Smooth muscle cell (in vitro differentiated cells): ENCODE data around the gene ABCG1. TPM values are rescaled to one million over a fixed set of nuclear protein-coding genes. Genes with fewer than 3 reads are reported as not detected.
A peak's percentile ranks its signal among the peaks of the same experiment; 100 is the strongest.

Experiments used
- DNase-seq: peaks from one replicate; lab custom pipeline; 2025; ENCODE audit not compliant: unreplicated experiment; lab: John Stamatoyannopoulos, UW
- H2AFZ ChIP-seq: fragments of 200-600 bp; sonication (generic); 2 replicates; pipeline ENCODE4 v1.6.0; 2016; ENCODE audit warnings: antibody characterized with exemption, low read depth, mild to moderate bottlenecking
- H3F3A ChIP-seq: fragments of 200-600 bp; sonication (generic); 2 replicates; pipeline ENCODE4 v1.6.0; 2017; ENCODE audit warnings: antibody characterized with exemption, low read depth
- H3K27ac ChIP-seq: fragments of 200-600 bp; sonication (generic); 2 replicates; pipeline ENCODE4 v1.5.1; 2016; ENCODE audit warnings: low read depth, mild to moderate bottlenecking
- H3K27me3 ChIP-seq: fragments of 200-600 bp; sonication (generic); 2 replicates; pipeline ENCODE4 v1.6.1; 2016; ENCODE audit warnings: low read depth, mild to moderate bottlenecking
- H3K36me3 ChIP-seq: fragments of 200-600 bp; sonication (generic); 2 replicates; pipeline ENCODE4 v1.5.1; 2016; ENCODE audit warnings: low read depth
- H3K4me1 ChIP-seq: fragments of 200-600 bp; sonication (generic); 2 replicates; pipeline ENCODE4 v1.5.1; 2016; ENCODE audit warnings: low read depth
- H3K4me2 ChIP-seq: fragments of 200-600 bp; sonication (generic); 2 replicates; pipeline ENCODE4 v1.6.0; 2016; ENCODE audit warnings: mild to moderate bottlenecking
- H3K4me3 ChIP-seq: fragments of 200-600 bp; sonication (generic); 2 replicates; pipeline ENCODE4 v1.5.1; 2016; ENCODE audit warnings: mild to moderate bottlenecking
- H3K79me2 ChIP-seq: fragments of 200-600 bp; sonication (generic); 2 replicates; pipeline ENCODE4 v1.6.0; 2016; ENCODE audit warnings: low read depth, mild to moderate bottlenecking
- H3K9ac ChIP-seq: fragments of 200-600 bp; sonication (generic); 2 replicates; pipeline ENCODE4 v1.6.0; 2016; ENCODE audit warnings: low read depth
- H3K9me3 ChIP-seq: fragments of 200-600 bp; sonication (generic); replicated peaks from 2 replicates; pipeline ENCODE4 v1.5.1; 2016; ENCODE audit warnings: low read depth
- H4K20me1 ChIP-seq: fragments of 200-600 bp; sonication (generic); 2 replicates; pipeline ENCODE4 v1.6.0; 2016; ENCODE audit warnings: low read depth
- WGBS: methylation state at CpG from one replicate; pipeline ENCODE4 v1.1.7; 2016; ENCODE audit warnings: low lambda C conversion rate; 5-methylcytosine and 5-hydroxymethylcytosine counted together
- polyA plus RNA-seq: library from polyadenylated mRNA; unstranded; fragments of >200 nt; fragmentation: Nextera tagmentation; extraction: Ambion mirVana; gene quantifications from 2 replicates; pipeline ENCODE4 v1.2.1, GENCODE V29; 2016
- total RNA-seq: library from RNA; depleted of rRNA; stranded (reverse); fragments of >200 nt; gene quantifications from 2 replicates; pipeline ENCODE4 v1.2.3, GENCODE V29; 2014
- TF ChIP-seq, protein P1 (sequence below): fragments of 200-600 bp; sonication (generic); IDR thresholded peaks from 2 replicates; pipeline ENCODE4 v1.5.1; 2017; ENCODE audit warnings: borderline replicate concordance, mild to moderate bottlenecking, antibody characterized with exemption; ENCODE audit not compliant: insufficient read depth, poor library complexity, severe bottlenecking

Gene ABCG1
- 1.7 and 2.9 TPM in 2 replicates for total RNA-seq
- 0.55 and 1.1 TPM in 2 replicates for polyA plus RNA-seq

- H3K4me1 ChIP-seq = peaks cover 14% of the 10 kb centered on the region
- no peaks in the 10 kb centered on the region for H4K20me1 ChIP-seq
- no peak for DNase-seq
- H3K9ac ChIP-seq = no peak within 1 kb of the TSS
- H3K27ac ChIP-seq = no peak within 1 kb of the TSS
- no peaks in the 10 kb centered on the region for H3F3A ChIP-seq
- peak within 1 kb of the TSS; percentile 59 for H2AFZ ChIP-seq
- no peaks in the 10 kb centered on the region for H3K9me3 ChIP-seq
- H3K4me2 ChIP-seq = peak within 1 kb of the TSS; percentile 85
- WGBS = 2% methylated on average over 54 of the region's 83 CpGs
- H3K36me3 ChIP-seq = no peaks in the 10 kb centered on the region
- H3K27me3 ChIP-seq = peaks cover 70% of the 10 kb centered on the region
- peak within 1 kb of the TSS; percentile 47 for H3K4me3 ChIP-seq
- H3K79me2 ChIP-seq = no peaks in the 10 kb centered on the region
- TF ChIP-seq, protein P1, sequence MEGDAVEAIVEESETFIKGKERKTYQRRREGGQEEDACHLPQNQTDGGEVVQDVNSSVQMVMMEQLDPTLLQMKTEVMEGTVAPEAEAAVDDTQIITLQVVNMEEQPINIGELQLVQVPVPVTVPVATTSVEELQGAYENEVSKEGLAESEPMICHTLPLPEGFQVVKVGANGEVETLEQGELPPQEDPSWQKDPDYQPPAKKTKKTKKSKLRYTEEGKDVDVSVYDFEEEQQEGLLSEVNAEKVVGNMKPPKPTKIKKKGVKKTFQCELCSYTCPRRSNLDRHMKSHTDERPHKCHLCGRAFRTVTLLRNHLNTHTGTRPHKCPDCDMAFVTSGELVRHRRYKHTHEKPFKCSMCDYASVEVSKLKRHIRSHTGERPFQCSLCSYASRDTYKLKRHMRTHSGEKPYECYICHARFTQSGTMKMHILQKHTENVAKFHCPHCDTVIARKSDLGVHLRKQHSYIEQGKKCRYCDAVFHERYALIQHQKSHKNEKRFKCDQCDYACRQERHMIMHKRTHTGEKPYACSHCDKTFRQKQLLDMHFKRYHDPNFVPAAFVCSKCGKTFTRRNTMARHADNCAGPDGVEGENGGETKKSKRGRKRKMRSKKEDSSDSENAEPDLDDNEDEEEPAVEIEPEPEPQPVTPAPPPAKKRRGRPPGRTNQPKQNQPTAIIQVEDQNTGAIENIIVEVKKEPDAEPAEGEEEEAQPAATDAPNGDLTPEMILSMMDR = no peak
These were observed at the start of gene ABCG1 for GRCh38 chr21:42218836-42219605. Gene ABCG1 (plus strand): TSS chr21:42219140. CDS start chr21:42219263, 123 bp downstream.

GRCh38 chr21:42169758-42170157 lies 49.2 kb upstream of the ABCG1 start:
- no peaks in the 10 kb centered on the region for H3F3A ChIP-seq
- H3K9me3 ChIP-seq = no peaks in the 10 kb centered on the region
- no peak overlapping the region for H2AFZ ChIP-seq
- TF ChIP-seq, protein P1 = no peak
- no peak overlapping the region for H3K4me2 ChIP-seq
- H3K4me3 ChIP-seq = no peak overlapping the region
- DNase-seq = no peak
- H3K79me2 ChIP-seq = no peaks in the 10 kb centered on the region
- no peaks in the 10 kb centered on the region for H3K36me3 ChIP-seq
- no peak overlapping the region for H3K9ac ChIP-seq
- H4K20me1 ChIP-seq = no peaks in the 10 kb centered on the region
- H3K4me1 ChIP-seq = no peaks in the 10 kb centered on the region
- H3K27me3 ChIP-seq = no peaks in the 10 kb centered on the region
- no peak overlapping the region for H3K27ac ChIP-seq

- WGBS = 87% methylated on average over 14 of the region's 14 CpGs
- Histone ChIP-seq H3K9ac (no peak overlapping the region), H3K79me2 (no peaks in the 10 kb centered on the region), H3K27ac (peak overlapping the region; percentile 26), H3F3A (no peaks in the 10 kb centered on the region), H2AFZ (no peak overlapping the region), H3K36me3 (no peaks in the 10 kb centered on the region), H3K4me2 (no peak overlapping the region), H3K9me3 (no peaks in the 10 kb centered on the region), H3K4me3 (no peak overlapping the region), H3K4me1 (no peaks in the 10 kb centered on the region), H3K27me3 (peaks cover 8% of the 10 kb centered on the region), H4K20me1 (no peaks in the 10 kb centered on the region)
- TF ChIP-seq, protein P1 = no peak
- DNase-seq = no peak
These were observed 47.6 kb upstream of the ABCG1 start for GRCh38 chr21:42171091-42172053.
